Skeletal muscle satellite cell (primary cell): ENCODE measurements around the gene GALNT14.

Experiments used
- H3K27me3 ChIP-seq: 2 replicates; pipeline ENCODE4 v1.7.0; 2013; ENCODE audit warnings: low read length; ENCODE audit not compliant: control insufficient read depth, insufficient read depth
- H3K36me3 ChIP-seq: 2 replicates; pipeline ENCODE4 v1.7.0; 2013; ENCODE audit warnings: mild to moderate bottlenecking, control low read depth, low read length; ENCODE audit not compliant: insufficient read depth
- H3K4me1 ChIP-seq: 2 replicates; pipeline ENCODE4 v1.7.0; 2013; ENCODE audit warnings: low read length; ENCODE audit not compliant: control insufficient read depth, insufficient read depth
- H3K4me2 ChIP-seq: 2 replicates; pipeline ENCODE4 v1.7.0; 2013; ENCODE audit warnings: mild to moderate bottlenecking, low read length
- H3K4me3 ChIP-seq: 2 replicates; pipeline ENCODE4 v1.7.0; 2013; ENCODE audit warnings: low read length
- H3K9ac ChIP-seq: 2 replicates; pipeline ENCODE4 v1.7.0; 2013; ENCODE audit warnings: mild to moderate bottlenecking, low read depth, low read length, moderate library complexity
- H3K9me3 ChIP-seq: replicated peaks from 2 replicates; pipeline ENCODE4 v1.7.0; 2013; ENCODE audit warnings: mild to moderate bottlenecking, control low read depth, low read length

The GALNT14 gene

GRCh38 chr2:31150120-31150670 is 12.0 kb upstream of the GALNT14 start:
- no peak overlapping the region for H3K9ac ChIP-seq
- no peak overlapping the region for H3K4me3 ChIP-seq
- no peak overlapping the region for H3K4me2 ChIP-seq
- H3K9me3 ChIP-seq, result no peaks in the 10 kb centered on the region
- peaks cover 12% of the 10 kb centered on the region for H3K27me3 ChIP-seq
- H3K36me3 ChIP-seq, result no peaks in the 10 kb centered on the region
- no peaks in the 10 kb centered on the region for H3K4me1 ChIP-seq

GRCh38 chr2:31148514-31148913 is 10.3 kb upstream of the GALNT14 start:
- Histone ChIP-seq H3K4me2 (no peak overlapping the region), H3K4me3 (no peak overlapping the region), H3K9me3 (no peaks in the 10 kb centered on the region), H3K27me3 (peaks cover 23% of the 10 kb centered on the region), H3K4me1 (no peaks in the 10 kb centered on the region), H3K9ac (no peak overlapping the region), H3K36me3 (no peaks in the 10 kb centered on the region)

- Histone ChIP-seq H3K36me3 (no peaks in the 10 kb centered on the region), H3K4me3 (no peak overlapping the region), H3K4me1 (no peaks in the 10 kb centered on the region), H3K4me2 (no peak overlapping the region), H3K9me3 (no peaks in the 10 kb centered on the region), H3K27me3 (peaks cover 23% of the 10 kb centered on the region), H3K9ac (no peak overlapping the region)
Measured at GRCh38 chr2:31147645-31148044, 9.4 kb upstream of the GALNT14 start.

GRCh38 chr2:31142110-31142509 is 3.9 kb upstream of the GALNT14 start:
- Histone ChIP-seq H3K4me2 (no peak overlapping the region), H3K4me1 (peaks cover 13% of the 10 kb centered on the region), H3K4me3 (no peak overlapping the region), H3K9ac (no peak overlapping the region), H3K36me3 (no peaks in the 10 kb centered on the region), H3K27me3 (peaks cover 58% of the 10 kb centered on the region), H3K9me3 (no peaks in the 10 kb centered on the region)

GRCh38 chr2:31141443-31142085 is 3.3 kb upstream of the GALNT14 start:
- Histone ChIP-seq H3K9ac (no peak overlapping the region), H3K4me2 (no peak overlapping the region), H3K36me3 (no peaks in the 10 kb centered on the region), H3K4me3 (no peak overlapping the region), H3K4me1 (peaks cover 13% of the 10 kb centered on the region), H3K9me3 (no peaks in the 10 kb centered on the region), H3K27me3 (peaks cover 63% of the 10 kb centered on the region)

GRCh38 chr2:31140151-31140550 is 1.9 kb upstream of the GALNT14 start:
- Histone ChIP-seq H3K4me3 (no peak overlapping the region), H3K4me1 (peaks cover 13% of the 10 kb centered on the region), H3K9ac (no peak overlapping the region), H3K36me3 (no peaks in the 10 kb centered on the region), H3K9me3 (no peaks in the 10 kb centered on the region), H3K27me3 (peaks cover 70% of the 10 kb centered on the region), H3K4me2 (no peak overlapping the region)

GRCh38 chr2:31139671-31140070 is 1.4 kb upstream of the GALNT14 start:
- H3K27me3 ChIP-seq, result peaks cover 72% of the 10 kb centered on the region
- H3K36me3 ChIP-seq, result no peaks in the 10 kb centered on the region
- H3K4me1 ChIP-seq, result peaks cover 13% of the 10 kb centered on the region

GRCh38 chr2:31137211-31138036 is 816 bp downstream of the GALNT14 start:
- peaks cover 63% of the 10 kb centered on the region for H3K27me3 ChIP-seq
- H3K9me3 ChIP-seq, result no peaks in the 10 kb centered on the region
- H3K9ac ChIP-seq, result peak overlapping the region; percentile 47
- peak overlapping the region; percentile 97 for H3K4me2 ChIP-seq
- peaks cover 13% of the 10 kb centered on the region for H3K4me1 ChIP-seq
- no peaks in the 10 kb centered on the region for H3K36me3 ChIP-seq
- H3K4me3 ChIP-seq, result peak overlapping the region; percentile 74

More at GRCh38 chr2:31139671-31140070, 1.4 kb upstream of the GALNT14 start:
- H3K4me3 ChIP-seq, result no peak overlapping the region
- H3K9ac ChIP-seq, result no peak overlapping the region
- no peak overlapping the region for H3K4me2 ChIP-seq
- no peaks in the 10 kb centered on the region for H3K9me3 ChIP-seq

GRCh38 chr2:31136732-31137131 is 1.5 kb downstream of the GALNT14 start:
- no peaks in the 10 kb centered on the region for H3K36me3 ChIP-seq
- peaks cover 13% of the 10 kb centered on the region for H3K4me1 ChIP-seq
- no peaks in the 10 kb centered on the region for H3K9me3 ChIP-seq
- H3K4me2 ChIP-seq, result peak overlapping the region; percentile 97
- H3K9ac ChIP-seq, result no peak overlapping the region
- peaks cover 61% of the 10 kb centered on the region for H3K27me3 ChIP-seq
- no peak overlapping the region for H3K4me3 ChIP-seq

- Histone ChIP-seq H3K4me3 (no peak overlapping the region), H3K4me1 (peaks cover 13% of the 10 kb centered on the region), H3K9ac (no peak overlapping the region), H3K4me2 (no peak overlapping the region), H3K36me3 (no peaks in the 10 kb centered on the region), H3K27me3 (peaks cover 54% of the 10 kb centered on the region), H3K9me3 (no peaks in the 10 kb centered on the region)
Measured at GRCh38 chr2:31136000-31136399, 2.2 kb downstream of the GALNT14 start.

GRCh38 chr2:31134480-31134879 is 3.8 kb downstream of the GALNT14 start:
- H3K4me3 ChIP-seq, result no peak overlapping the region
- no peak overlapping the region for H3K9ac ChIP-seq
- no peak overlapping the region for H3K4me2 ChIP-seq
- H3K4me1 ChIP-seq, result peaks cover 13% of the 10 kb centered on the region
- peaks cover 42% of the 10 kb centered on the region for H3K27me3 ChIP-seq
- no peaks in the 10 kb centered on the region for H3K9me3 ChIP-seq
- no peaks in the 10 kb centered on the region for H3K36me3 ChIP-seq
